ENCODE data around the gene FAM209A.
A peak's percentile ranks its signal among the peaks of the same experiment; 100 is the strongest.
"Not testable (repeated sequence)": the region's sequence is repeated elsewhere in the genome, so short reads cannot be mapped to it uniquely, and the experiment has no call there.

FAM209A gene, protein sequence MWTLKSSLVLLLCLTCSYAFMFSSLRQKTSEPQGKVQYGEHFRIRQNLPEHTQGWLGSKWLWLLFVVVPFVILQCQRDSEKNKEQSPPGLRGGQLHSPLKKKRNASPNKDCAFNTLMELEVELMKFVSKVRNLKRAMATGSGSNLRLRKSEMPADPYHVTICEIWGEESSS

DNA sequence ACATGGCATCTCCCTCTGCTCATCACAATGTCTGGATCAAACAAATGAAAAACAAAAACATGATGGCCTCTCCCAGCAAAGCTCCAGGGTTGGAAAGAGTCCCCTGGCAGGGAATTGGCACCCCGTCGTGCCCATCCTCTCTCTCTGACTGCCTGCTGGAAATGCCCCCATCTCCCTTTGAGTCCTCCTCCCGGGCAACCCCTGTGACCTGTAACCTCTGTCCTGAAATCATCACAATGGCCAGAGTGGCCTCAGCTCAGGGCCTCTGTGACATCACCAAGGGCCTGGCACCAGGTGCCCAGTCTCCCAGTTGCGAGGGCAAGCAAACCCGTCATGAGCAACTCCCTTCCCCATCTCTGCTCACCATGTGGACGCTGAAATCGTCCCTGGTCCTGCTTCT, at the start of gene FAM209A:
Gene FAM209A (plus strand): TSS at position 301 of the 400 bp plus-strand sequence. CDS start 65 bp downstream, at position 366.
- Mint-ChIP-seq H3K9me3 (peaks cover 17% of the 10 kb centered on the region), H3K36me3 (ENCODE audit: low read depth) (peaks cover 23% of the 10 kb centered on the region)
- H3K4me1 Mint-ChIP-seq (ENCODE audit: low read depth); H3K27ac Mint-ChIP-seq; H3K27me3 Mint-ChIP-seq; H3K4me3 Mint-ChIP-seq; intact Hi-C loops (cut with micrococcal nuclease): not testable (repeated sequence)

DNA sequence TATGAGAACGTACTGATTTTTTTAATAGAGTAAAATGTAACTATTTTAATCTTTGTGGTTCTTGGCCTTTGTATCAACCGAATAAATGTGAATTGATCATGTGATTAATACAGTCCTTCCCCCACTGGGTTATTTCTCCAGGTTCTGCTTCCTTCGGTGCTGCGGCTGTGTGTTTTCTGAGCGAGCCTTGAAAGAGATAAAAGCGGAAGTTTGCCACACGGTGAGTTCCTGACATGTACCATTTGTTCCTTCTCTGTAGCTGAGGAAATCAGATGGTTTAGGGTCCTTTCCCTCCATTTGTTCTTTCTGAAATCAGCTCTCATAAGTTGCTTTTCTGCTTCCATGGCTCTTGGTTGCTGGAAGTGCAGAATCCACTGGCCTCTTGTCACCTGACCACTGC, 40.6 kb upstream of the FAM209A start:
- peak overlapping the region; percentile 65 for H3K27ac Mint-ChIP-seq
- peaks cover 43% of the 10 kb centered on the region for H3K4me1 Mint-ChIP-seq (ENCODE audit: low read depth)
- intact Hi-C loops (cut with micrococcal nuclease), result no loop called here
- peak overlapping the region; percentile 39 for H3K4me3 Mint-ChIP-seq
- H3K36me3 Mint-ChIP-seq (ENCODE audit: low read depth), result peaks cover 94% of the 10 kb centered on the region
- no peaks in the 10 kb centered on the region for H3K9me3 Mint-ChIP-seq
- H3K27me3 Mint-ChIP-seq, result no peaks in the 10 kb centered on the region

DNA sequence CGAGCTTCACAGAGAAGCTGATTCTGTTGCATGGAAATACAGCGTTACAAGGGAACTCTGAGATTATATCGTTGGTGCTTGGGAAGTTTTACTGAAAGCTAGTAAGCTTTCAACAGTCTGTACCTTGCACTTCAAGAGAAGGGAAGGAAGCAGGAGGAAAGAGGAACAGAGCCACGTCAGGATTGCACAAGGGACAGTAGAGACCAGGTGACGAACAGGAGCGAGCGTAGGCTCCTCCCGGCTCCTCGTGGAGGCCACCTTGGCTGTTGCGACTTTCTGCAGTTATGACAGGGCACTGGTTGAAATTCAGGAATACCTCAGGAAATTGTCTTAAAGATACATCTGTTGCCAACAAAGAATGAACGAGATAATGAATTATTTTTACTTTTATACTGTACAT, 37.3 kb upstream of the FAM209A start:
- no peaks in the 10 kb centered on the region for H3K27me3 Mint-ChIP-seq
- H3K4me1 Mint-ChIP-seq (ENCODE audit: low read depth), result peaks cover 38% of the 10 kb centered on the region
- H3K27ac Mint-ChIP-seq, result peak overlapping the region; percentile 63
- H3K36me3 Mint-ChIP-seq (ENCODE audit: low read depth), result peaks cover 94% of the 10 kb centered on the region
- no peak overlapping the region for H3K4me3 Mint-ChIP-seq
- intact Hi-C loops (cut with micrococcal nuclease), result no loop called here
- H3K9me3 Mint-ChIP-seq, result no peaks in the 10 kb centered on the region

DNA sequence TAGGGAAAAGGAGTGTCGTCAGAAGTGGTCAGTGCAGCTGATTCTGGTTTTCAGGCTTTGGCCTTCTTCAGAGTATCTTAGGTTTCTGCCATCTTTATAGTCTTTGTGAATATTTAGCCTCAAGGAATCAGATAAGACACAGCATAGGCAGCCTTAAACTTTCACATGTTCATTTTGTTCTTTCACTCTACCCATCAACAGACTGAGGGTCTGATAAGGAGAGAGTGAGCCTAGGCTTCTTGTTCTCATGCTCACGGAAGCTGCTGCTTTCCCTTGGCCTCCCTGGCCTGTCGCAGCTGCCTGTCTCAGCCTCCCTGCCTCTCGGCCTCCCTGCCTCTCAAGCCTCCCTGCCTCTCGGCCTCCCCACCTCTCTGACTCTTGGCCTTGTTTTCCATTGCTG, 36.0 kb upstream of the FAM209A start:
- no peaks in the 10 kb centered on the region for H3K9me3 Mint-ChIP-seq
- H3K27me3 Mint-ChIP-seq, result no peaks in the 10 kb centered on the region
- peaks cover 30% of the 10 kb centered on the region for H3K4me1 Mint-ChIP-seq (ENCODE audit: low read depth)
- no peak overlapping the region for H3K4me3 Mint-ChIP-seq
- peaks cover 99% of the 10 kb centered on the region for H3K36me3 Mint-ChIP-seq (ENCODE audit: low read depth)
- no peak overlapping the region for H3K27ac Mint-ChIP-seq
- intact Hi-C loops (cut with micrococcal nuclease), result no loop called here

DNA sequence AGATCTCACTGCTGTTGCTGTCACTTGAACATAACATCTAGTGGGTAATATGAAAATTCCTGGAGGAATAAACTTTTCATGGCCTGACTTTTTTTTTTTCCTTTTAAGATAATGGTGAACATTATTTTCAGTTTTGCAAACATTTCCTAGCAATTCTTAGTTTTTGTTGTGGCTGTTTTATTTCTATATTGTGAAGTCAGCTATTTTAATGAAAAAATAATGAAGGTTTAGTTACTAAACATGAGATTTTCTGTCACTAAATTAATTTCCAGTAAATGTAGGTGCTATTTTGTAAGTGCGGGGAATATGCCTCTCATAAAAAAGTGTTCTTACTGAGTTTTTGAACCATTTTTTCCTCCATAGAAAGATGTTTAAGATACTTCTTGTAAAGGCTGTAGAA, 23.4 kb upstream of the FAM209A start:
- intact Hi-C loops (cut with micrococcal nuclease), result no loop called here
- Mint-ChIP-seq H3K4me3 (no peak overlapping the region), H3K27me3 (no peaks in the 10 kb centered on the region), H3K36me3 (ENCODE audit: low read depth) (peaks cover 58% of the 10 kb centered on the region), H3K9me3 (peaks cover 8% of the 10 kb centered on the region), H3K27ac (no peak overlapping the region), H3K4me1 (ENCODE audit: low read depth) (no peaks in the 10 kb centered on the region)

DNA sequence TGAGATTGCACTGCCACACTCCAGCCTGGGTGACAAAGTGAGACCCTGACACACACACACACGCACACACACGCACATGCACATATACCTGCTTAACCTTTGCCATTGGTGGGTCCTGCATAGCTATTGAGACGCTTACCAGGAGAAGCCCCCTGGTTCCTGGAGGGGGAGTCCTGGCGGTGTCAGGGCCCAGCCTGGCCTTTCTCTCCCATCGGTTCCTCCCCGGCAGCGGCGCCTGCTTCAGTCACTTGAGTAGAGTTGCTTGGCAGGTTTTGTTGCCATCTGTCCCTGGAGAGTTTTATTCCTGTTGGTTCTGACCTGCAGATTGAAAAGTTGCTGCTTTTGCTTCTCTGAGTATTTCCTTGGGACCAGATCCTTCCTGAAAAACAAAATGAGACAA, 20.6 kb upstream of the FAM209A start:
- Mint-ChIP-seq H3K27ac (no peak overlapping the region), H3K36me3 (ENCODE audit: low read depth) (peaks cover 52% of the 10 kb centered on the region), H3K4me1 (ENCODE audit: low read depth) (peaks cover 4% of the 10 kb centered on the region), H3K4me3 (no peak overlapping the region), H3K27me3 (no peaks in the 10 kb centered on the region), H3K9me3 (no peaks in the 10 kb centered on the region)
- intact Hi-C loops (cut with micrococcal nuclease), result no loop called here

DNA sequence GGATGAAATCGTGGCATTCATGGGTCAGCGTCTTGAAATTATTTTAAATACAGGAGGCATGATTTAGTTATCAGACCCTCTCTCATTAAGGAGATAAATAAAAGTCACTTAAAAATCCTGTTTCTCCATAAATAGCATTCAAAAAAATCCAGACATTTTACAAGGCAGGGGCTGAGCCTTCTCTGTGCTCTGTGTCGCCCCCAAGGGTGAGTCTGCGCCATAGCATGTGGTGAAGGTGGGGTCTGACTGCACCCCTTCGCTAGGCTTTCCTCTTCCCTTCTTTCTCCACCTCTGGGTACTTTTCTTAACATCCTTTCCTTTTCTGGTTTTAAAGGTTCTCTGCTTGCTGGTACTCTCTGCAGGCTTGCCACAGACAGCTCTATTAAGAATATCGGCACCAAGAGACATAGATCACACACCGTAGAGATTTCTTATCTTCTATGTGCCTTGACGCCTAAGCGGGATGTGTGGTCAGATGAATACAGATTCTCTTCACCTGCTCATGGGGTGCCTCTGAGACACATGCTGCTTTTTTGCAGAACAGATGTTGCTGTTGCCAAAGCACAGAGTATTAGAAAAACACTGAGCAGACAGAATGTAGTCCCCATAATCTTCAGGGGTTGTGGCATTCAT, 20.1 kb upstream of the FAM209A start:
- intact Hi-C loops (cut with micrococcal nuclease), result no loop called here
- Mint-ChIP-seq H3K36me3 (ENCODE audit: low read depth) (peaks cover 56% of the 10 kb centered on the region), H3K9me3 (no peaks in the 10 kb centered on the region), H3K27ac (no peak overlapping the region), H3K27me3 (no peaks in the 10 kb centered on the region), H3K4me1 (ENCODE audit: low read depth) (peaks cover 4% of the 10 kb centered on the region), H3K4me3 (no peak overlapping the region)

DNA sequence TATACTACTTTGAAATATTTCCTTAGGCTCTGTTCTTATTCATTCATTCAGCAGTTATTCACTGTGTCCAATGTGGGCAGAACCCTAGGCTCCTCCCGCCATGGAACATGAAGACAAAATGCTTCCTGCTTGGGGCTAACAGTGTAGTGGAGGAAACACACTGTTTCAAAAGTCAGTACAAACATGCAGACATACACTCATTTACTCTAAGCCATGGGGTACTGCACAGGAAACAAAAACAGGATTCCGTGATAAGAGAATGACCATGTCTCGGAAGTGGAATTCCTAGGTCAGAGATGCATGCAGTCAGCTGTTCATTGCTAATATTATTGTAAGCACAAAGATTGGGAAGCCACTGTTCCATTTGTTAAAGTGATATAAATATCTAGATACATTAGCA, 18.4 kb upstream of the FAM209A start:
- H3K27me3 Mint-ChIP-seq, result no peaks in the 10 kb centered on the region
- H3K27ac Mint-ChIP-seq, result no peak overlapping the region
- peaks cover 48% of the 10 kb centered on the region for H3K36me3 Mint-ChIP-seq (ENCODE audit: low read depth)
- H3K9me3 Mint-ChIP-seq, result no peaks in the 10 kb centered on the region
- intact Hi-C loops (cut with micrococcal nuclease), result no loop called here
- peaks cover 4% of the 10 kb centered on the region for H3K4me1 Mint-ChIP-seq (ENCODE audit: low read depth)
- H3K4me3 Mint-ChIP-seq, result no peak overlapping the region

DNA sequence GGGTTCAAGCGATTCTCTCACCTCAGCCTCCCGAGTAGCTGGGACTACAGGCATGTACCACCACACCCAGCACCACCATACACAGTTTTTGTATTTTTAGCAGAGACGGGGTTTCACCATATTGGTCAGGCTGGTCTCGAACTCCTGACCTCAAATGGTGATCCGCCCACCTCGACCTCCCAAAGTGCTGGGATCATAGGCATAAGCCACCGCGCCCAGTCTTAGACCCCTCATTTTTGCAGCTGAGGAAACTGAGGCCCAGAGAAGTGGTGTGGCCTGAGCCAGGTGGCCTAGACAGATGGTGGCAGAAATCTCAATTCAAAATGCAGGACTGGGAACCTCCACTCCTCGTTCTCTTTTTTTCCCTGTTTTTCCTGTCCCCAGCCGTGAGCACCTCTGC, 12.6 kb upstream of the FAM209A start:
- intact Hi-C loops (cut with micrococcal nuclease), result no loop called here
- Mint-ChIP-seq H3K27ac (no peak overlapping the region), H3K9me3 (no peaks in the 10 kb centered on the region), H3K4me3 (no peak overlapping the region), H3K27me3 (no peaks in the 10 kb centered on the region), H3K36me3 (ENCODE audit: low read depth) (peaks cover 82% of the 10 kb centered on the region), H3K4me1 (ENCODE audit: low read depth) (peaks cover 4% of the 10 kb centered on the region)

DNA sequence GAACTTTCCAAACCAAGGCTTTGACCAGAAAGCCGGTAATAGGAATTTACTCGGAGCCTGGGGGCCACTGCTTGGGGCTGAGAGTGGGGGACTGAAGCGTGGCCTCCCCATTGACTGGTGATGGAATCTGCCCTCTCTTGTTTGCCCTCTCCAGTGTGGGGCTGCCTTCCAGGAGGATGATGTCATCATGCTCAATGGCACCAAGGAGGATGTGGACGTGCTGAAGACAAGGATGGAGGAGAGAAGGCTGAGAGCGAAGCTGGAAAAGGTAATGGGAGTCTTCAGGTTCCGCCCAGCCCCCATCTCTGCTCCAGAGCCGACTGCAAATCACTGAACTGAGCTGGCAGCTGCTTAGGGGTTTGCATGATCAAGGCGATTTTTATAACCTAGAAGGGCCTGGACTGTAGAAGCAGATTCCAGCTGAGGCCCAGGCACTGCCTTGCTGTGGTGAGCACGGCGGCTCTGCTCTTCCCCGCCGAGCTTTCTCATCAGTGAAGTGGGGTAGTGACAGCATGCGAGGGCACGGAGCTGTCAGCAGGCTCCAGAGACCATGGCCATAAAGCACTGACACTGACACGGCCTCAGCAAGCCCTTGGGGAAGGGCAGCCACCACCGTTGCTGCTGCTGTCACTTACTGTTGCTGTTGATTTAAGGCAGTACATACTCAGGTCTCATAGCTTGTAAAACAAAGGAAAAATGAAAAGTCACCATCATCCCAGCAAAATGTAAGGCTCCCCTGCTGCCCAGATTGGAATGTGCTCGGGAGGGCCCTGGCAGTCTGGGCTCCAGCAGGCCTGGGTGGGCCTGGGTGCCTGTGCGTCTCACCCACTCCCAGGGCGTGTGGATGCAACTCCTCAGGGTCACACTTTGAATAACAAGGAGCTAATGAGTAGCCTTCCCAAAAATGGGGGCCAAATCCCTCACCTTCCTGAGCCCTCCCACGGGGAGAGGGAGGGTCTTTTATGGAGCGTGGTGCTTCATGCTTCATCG, 11.1 kb upstream of the FAM209A start:
- Mint-ChIP-seq H3K27ac (no peak overlapping the region), H3K4me1 (ENCODE audit: low read depth) (no peaks in the 10 kb centered on the region), H3K9me3 (peaks cover 9% of the 10 kb centered on the region), H3K4me3 (no peak overlapping the region), H3K36me3 (ENCODE audit: low read depth) (peaks cover 86% of the 10 kb centered on the region), H3K27me3 (no peaks in the 10 kb centered on the region)
- intact Hi-C loops (cut with micrococcal nuclease), result no loop called here

DNA sequence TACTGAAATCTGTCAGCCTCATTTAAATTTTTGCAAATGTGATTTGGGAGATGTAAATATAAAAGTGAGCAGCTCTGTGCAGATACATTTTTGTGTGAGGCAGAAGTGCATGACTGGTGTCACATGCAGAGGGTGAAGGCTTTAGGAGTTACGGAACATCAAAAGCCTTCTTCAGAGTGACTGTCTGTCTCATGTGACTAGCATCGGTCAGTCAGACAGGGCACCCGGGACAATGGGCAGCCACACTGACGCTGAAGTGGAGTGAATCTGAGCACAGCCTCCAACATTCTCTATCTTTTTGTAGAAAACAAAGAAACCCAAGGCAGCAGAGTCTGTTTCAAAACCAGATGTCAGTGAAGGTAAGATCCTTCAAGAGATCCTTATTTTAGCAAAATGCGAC, 7.9 kb upstream of the FAM209A start:
- Mint-ChIP-seq H3K36me3 (ENCODE audit: low read depth) (peaks cover 99% of the 10 kb centered on the region), H3K4me1 (ENCODE audit: low read depth) (no peaks in the 10 kb centered on the region), H3K4me3 (no peak overlapping the region), H3K9me3 (peaks cover 36% of the 10 kb centered on the region), H3K27me3 (no peaks in the 10 kb centered on the region), H3K27ac (no peak overlapping the region)
- intact Hi-C loops (cut with micrococcal nuclease), result no loop called here

DNA sequence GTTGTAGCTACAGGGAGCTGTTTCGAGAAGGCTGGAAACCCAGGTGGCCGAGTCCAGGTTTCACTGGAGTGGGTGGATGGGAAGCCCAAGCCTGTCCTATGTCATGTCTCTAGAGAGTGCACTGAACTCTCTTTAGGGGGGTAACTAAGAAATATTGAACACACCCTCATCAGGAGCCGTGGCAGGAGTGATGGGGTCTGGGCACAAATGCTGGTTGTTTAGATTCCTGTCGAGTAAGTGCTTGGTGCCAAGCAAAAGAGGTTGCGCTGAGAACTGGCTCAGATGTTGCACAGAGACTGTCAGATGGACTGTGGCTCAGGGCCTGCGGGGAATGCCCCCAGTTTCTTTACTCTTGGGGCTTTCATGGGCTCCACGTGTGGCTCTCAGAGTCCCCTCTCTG, 7.3 kb upstream of the FAM209A start:
- Mint-ChIP-seq H3K27me3 (no peaks in the 10 kb centered on the region), H3K4me1 (ENCODE audit: low read depth) (no peaks in the 10 kb centered on the region), H3K27ac (no peak overlapping the region), H3K36me3 (ENCODE audit: low read depth) (peaks cover 95% of the 10 kb centered on the region), H3K9me3 (peaks cover 36% of the 10 kb centered on the region), H3K4me3 (no peak overlapping the region)
- intact Hi-C loops (cut with micrococcal nuclease), result no loop called here

DNA sequence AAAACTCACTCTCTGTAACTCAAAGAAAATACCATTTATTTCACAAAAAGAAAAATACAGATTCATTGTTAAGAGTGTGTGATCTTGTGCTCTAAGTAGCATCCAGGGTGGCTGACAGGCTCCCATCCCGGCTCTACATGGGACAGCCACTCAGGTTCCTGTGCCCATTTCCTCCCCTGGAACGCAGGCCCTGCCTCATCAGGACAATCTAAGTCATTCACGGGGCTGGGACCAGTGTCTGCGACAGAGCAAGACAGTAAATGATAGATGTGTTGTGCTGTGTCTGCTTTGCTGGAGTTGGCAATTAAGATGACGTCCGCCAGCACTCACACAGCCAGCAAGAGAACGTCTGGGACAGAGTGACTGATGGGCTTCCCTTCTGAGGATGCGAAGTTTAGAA, 6.9 kb upstream of the FAM209A start:
- Mint-ChIP-seq H3K4me1 (ENCODE audit: low read depth) (no peaks in the 10 kb centered on the region), H3K27me3 (no peaks in the 10 kb centered on the region), H3K4me3 (no peak overlapping the region), H3K27ac (no peak overlapping the region), H3K36me3 (ENCODE audit: low read depth) (peaks cover 90% of the 10 kb centered on the region), H3K9me3 (peaks cover 36% of the 10 kb centered on the region)
- intact Hi-C loops (cut with micrococcal nuclease), result no loop called here

DNA sequence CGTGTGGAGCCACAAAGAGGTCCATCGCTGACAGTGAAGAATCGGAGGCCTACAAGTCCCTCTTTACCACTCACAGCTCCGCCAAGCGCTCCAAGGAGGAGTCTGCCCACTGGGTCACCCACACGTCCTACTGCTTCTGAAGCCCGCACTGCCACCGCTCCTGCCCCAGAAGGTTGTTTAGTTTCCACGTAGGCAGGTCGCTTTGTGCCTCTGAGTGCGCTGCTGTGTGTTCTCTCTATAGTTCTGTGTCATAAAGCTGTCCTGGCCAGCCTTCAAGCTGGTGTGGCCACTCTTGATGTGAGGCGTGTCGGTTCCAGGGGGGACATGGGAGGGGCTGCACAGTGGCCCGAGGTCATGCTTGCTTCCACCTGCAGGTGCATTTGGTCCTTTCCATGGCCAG, 6.4 kb upstream of the FAM209A start:
- intact Hi-C loops (cut with micrococcal nuclease), result no loop called here
- Mint-ChIP-seq H3K27me3 (no peaks in the 10 kb centered on the region), H3K4me1 (ENCODE audit: low read depth) (no peaks in the 10 kb centered on the region), H3K27ac (no peak overlapping the region), H3K4me3 (no peak overlapping the region), H3K9me3 (peaks cover 36% of the 10 kb centered on the region), H3K36me3 (ENCODE audit: low read depth) (peaks cover 86% of the 10 kb centered on the region)

Measured in dendritic cell treated with granulocyte-macrophage colony-stimulating factor and Interleukin-4, amounts not matched to agents 40 ng/mL and 50 ng/mL, for 4 days (primary cell).